Lower lobe of right lung (tissue), 2 donors: ENCODE data around the gene DPP7. TPM values are rescaled to one million over a fixed set of nuclear protein-coding genes. Genes with fewer than 3 reads are reported as not detected.

Source experiments
- ATAC-seq, 2 donors: fragments of 200-7000 bp; cut with Tn5 transposase; one replicate each; pipeline ENCODE4 v1.9.1; 2020 to 2022; ENCODE audit warnings: mild to moderate bottlenecking in 2 of 2, moderate library complexity in 2 of 2
- DNase-seq: peaks from one replicate; pipeline ENCODE4 v3.0.0-alpha.2; 2020
- H3K27ac ChIP-seq: fragments of 200-600 bp; one replicate; pipeline ENCODE4 v1.8.0; 2022
- H3K27me3 ChIP-seq: fragments of 200-600 bp; one replicate; pipeline ENCODE4 v1.8.0; 2022; ENCODE audit warnings: low read depth
- H3K36me3 ChIP-seq: fragments of 200-600 bp; one replicate; pipeline ENCODE4 v1.8.0; 2022; ENCODE audit warnings: mild to moderate bottlenecking
- H3K4me1 ChIP-seq: fragments of 200-600 bp; one replicate; pipeline ENCODE4 v1.8.0; 2022
- H3K4me3 ChIP-seq: fragments of 200-600 bp; one replicate; pipeline ENCODE4 v1.8.0; 2022; ENCODE audit warnings: mild to moderate bottlenecking
- H3K9me3 ChIP-seq: fragments of 200-600 bp; one replicate; pipeline ENCODE4 v1.8.0; 2022
- intact Hi-C: fragments of 100-400 bp; cut with DNase I; formaldehyde crosslinking; loops from one replicate; pipeline ENCODE4 v1.11.0; 2022
- total RNA-seq: library from RNA; stranded (reverse); fragmentation: NEBNext Ultra II Directional; extraction: Animal tissue kit (Norgen Biotek cat#: 25700); gene quantifications from one replicate; pipeline ENCODE4 v1.2.1, GENCODE V29; 2021
- TF ChIP-seq, protein P1 (sequence below): fragments of 200-600 bp; IDR thresholded peaks from one replicate; pipeline ENCODE4 v1.8.0; 2022; ENCODE audit warnings: antibody characterized with exemption, mild to moderate bottlenecking
- donor health status: DM: no; HTN: yes; CAD: no; lungs with severe emphysema.

DPP7 gene
- total RNA-seq, 1 donor from 2014 or later = 190 TPM

DNA sequence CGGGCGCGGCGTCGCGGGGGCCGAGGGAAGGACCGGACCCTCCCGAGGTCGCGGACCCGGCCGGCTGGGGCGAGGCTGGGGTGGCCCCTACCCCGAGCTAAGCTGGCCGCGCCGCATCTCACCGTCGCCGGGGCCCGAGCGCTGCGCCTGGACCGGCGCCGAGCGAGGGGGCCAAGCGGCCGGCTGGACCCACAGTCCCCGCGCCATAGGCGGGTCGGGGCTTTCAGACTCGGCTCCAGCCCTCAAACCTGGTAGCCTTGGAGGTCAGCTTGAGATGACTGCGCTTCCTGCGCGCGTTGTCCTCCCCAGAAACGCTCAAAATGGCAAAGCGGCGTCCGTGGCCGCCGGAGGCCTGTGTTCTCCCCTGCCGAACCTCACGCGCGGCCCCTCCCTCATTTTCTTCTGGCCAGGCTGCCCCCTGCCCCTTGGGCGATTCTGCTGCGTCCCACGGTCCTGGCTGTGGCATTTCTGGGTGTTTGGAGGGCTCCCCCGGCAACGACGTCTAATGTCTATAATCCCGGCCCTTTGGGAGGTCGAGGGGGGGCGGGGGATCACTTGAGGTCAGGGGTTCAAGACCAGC, 15.7 kb upstream of the DPP7 start:
- Histone ChIP-seq H3K27me3 (peaks cover 28% of the 10 kb centered on the region), H3K4me1 (peaks cover 31% of the 10 kb centered on the region), H3K9me3 (no peaks in the 10 kb centered on the region), H3K27ac (peak overlapping the region; percentile 80), H3K36me3 (no peaks in the 10 kb centered on the region), H3K4me3 (peak overlapping the region; percentile 80)
- no peak for DNase-seq
- TF ChIP-seq, protein P1, sequence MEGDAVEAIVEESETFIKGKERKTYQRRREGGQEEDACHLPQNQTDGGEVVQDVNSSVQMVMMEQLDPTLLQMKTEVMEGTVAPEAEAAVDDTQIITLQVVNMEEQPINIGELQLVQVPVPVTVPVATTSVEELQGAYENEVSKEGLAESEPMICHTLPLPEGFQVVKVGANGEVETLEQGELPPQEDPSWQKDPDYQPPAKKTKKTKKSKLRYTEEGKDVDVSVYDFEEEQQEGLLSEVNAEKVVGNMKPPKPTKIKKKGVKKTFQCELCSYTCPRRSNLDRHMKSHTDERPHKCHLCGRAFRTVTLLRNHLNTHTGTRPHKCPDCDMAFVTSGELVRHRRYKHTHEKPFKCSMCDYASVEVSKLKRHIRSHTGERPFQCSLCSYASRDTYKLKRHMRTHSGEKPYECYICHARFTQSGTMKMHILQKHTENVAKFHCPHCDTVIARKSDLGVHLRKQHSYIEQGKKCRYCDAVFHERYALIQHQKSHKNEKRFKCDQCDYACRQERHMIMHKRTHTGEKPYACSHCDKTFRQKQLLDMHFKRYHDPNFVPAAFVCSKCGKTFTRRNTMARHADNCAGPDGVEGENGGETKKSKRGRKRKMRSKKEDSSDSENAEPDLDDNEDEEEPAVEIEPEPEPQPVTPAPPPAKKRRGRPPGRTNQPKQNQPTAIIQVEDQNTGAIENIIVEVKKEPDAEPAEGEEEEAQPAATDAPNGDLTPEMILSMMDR = no peak
- intact Hi-C loops = no loop called here
- ATAC-seq = peak in 1 of 2 donors; percentile 28

GRCh38 chr9:137129456-137130175, 15.1 kb upstream of the DPP7 start:
- peak; percentile 95 for DNase-seq
- peak; percentile 98 for ATAC-seq
- intact Hi-C loops = no loop called here
- no peaks in the 10 kb centered on the region for H3K36me3 ChIP-seq
- H3K4me3 ChIP-seq = peak overlapping the region; percentile 80
- H3K9me3 ChIP-seq = no peaks in the 10 kb centered on the region
- peak overlapping the region; percentile 80 for H3K27ac ChIP-seq
- H3K27me3 ChIP-seq = peaks cover 23% of the 10 kb centered on the region
- TF ChIP-seq, protein P1 = no peak
- peaks cover 31% of the 10 kb centered on the region for H3K4me1 ChIP-seq

DNA sequence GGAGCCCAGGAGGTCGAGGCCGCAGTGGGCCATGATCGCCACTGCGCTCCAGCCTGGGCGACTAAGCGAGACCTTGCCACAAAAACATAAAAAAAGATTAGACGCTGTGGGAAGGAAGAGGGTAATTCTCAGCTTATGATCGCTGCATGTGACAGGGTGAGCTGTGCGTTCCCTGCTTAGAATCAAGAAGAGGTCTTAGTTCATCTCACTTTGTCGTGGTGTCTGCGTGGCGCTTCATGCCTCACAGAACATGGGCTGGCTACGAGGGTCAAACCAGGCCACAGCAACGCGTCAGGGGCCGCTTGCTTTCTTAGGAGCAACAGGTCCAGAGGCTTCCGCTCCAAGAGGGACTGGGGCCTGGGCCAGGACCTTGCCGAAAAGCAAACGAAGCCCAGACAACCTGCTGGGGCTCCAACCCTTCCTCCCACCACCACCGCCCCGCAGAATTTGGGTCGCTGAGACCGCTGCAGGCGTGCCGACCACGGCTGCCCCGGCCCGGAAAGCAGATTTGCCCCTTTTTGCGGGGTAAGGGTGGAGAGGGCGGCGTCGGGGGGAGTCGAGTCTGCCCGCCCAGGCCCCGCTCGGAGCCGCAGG, 14.4 kb upstream of the DPP7 start:
- TF ChIP-seq, protein P1 = no peak
- no peaks in the 10 kb centered on the region for H3K9me3 ChIP-seq
- H3K4me1 ChIP-seq = peaks cover 31% of the 10 kb centered on the region
- peak; percentile 4 to 18 for ATAC-seq
- H3K27me3 ChIP-seq = peaks cover 21% of the 10 kb centered on the region
- no peaks in the 10 kb centered on the region for H3K36me3 ChIP-seq
- no peak for DNase-seq
- intact Hi-C loops = no loop called here
- H3K4me3 ChIP-seq = peak overlapping the region; percentile 80
- H3K27ac ChIP-seq = peak overlapping the region; percentile 80

DNA sequence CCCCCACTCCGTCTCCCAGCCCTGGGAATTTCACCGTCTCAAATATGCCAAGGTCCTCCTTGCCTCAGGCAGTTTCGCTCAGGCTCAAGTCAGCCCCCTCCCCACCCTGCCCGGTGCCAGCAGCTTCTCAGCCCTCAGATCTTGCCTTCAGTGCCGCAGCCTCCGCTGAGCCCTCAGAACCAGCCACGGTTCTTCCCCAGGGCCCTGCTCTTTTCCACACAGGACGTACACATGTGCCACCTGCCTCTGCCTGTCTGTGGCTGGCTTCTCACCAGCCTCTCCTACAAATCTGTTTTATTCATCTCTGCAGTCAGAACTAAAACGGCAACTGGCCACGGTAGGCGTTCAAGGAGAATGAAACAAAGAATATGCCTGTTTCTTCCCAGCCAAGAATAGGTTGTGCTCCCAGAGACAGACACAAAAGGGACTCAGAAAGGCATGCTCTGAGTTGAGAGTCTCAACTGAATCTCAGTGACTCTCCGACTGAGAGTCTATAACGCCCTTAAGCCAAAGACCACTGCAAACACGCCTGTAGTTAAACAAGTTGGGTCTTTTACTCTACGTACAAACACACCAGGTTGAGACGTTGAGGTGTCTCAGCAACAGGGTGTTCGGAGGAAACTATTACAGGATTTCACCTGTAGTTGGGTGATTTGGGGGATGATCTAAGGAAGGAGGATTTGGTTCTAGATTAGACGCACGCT, 13.8 kb upstream of the DPP7 start:
- peaks cover 31% of the 10 kb centered on the region for H3K4me1 ChIP-seq
- H3K36me3 ChIP-seq = no peaks in the 10 kb centered on the region
- peaks cover 15% of the 10 kb centered on the region for H3K27me3 ChIP-seq
- H3K4me3 ChIP-seq = peak overlapping the region; percentile 80
- no peaks in the 10 kb centered on the region for H3K9me3 ChIP-seq
- DNase-seq = no peak
- intact Hi-C loops = no loop called here
- TF ChIP-seq, protein P1 = no peak
- ATAC-seq = no peak
- peak overlapping the region; percentile 80 for H3K27ac ChIP-seq

DNA sequence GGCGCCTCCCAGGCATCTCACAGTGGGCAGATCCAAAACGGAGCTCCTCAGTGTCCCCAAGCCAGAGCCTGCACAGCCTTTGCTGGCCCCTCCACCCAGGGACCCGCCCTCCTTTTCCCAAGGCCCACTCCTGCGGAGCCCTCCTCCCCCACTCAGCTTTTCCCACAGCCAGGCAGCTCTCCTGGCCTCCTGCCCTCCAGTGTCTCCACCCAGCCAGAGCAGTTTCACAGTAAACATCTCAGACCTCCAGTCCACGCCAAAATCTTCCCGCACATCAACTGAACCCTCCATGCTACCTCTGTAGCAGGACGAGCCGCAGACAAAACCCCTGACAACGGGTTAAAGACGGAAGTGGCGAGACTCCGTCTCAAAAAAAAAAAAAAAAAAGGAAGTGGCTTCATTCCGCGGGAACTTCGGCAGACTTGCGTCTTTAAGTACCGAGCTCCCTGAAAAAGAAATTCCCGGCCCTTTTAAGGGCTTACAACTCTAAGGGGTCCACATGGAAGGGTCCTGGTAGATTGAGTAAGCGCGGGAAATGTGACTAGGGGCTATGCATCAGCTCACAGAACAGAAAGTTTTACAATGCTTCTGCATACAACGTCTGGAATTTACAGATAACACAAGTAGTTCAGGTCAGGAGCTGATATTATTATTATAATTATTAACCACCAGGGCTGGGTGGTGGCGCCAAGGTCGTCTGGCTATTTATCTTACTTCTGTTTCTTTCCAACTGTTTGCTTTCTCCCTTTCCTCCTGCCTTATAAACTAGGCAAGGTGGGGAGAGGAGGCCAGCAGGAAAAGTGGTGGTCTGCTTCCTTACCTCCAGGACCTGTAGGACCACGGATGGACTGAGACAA, 13.0 kb upstream of the DPP7 start:
- TF ChIP-seq, protein P1 = no peak
- DNase-seq (no peak), ATAC-seq (peak; percentile 6 to 41)
- intact Hi-C loops = no loop called here
- H3K4me1 ChIP-seq = peaks cover 31% of the 10 kb centered on the region
- H3K27ac ChIP-seq = peak overlapping the region; percentile 80
- no peaks in the 10 kb centered on the region for H3K9me3 ChIP-seq
- H3K36me3 ChIP-seq = no peaks in the 10 kb centered on the region
- H3K4me3 ChIP-seq = peak overlapping the region; percentile 80
- H3K27me3 ChIP-seq = peaks cover 8% of the 10 kb centered on the region
